ENCODE data around the gene CCDC182.

DNA sequence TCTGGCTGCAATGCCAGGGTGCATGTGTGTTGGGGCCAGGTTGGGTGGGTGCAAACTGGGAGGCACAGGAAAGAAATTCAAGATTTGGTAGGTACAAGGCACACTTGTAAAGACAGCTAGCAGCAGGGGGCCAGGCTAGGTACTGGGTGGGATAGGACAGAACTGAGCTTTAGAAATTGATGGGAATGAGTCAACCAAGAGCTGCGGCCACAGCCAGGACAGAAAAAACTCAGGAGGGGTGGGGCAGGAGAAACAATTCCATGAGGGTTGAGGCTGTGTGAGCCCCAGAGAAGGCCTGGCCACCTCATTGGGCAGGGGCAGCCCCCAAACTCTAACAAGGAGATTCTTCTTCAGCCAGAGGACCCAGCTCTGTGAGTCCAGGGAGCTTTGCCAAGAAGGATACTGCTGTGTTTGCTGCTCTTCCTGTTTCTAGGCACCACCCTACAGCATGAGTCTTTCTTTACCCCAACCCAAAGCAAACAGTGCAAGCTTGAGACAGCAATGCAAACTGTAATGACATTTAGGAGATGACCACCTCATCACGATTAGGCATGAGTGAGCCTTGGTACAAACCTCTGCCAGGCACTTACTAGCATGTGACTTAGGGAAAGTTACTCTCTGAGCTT, 21.3 kb upstream of the CCDC182 start:
- TF ChIP-seq CTCF (tag by site-specific recombination; IDR thresholded peaks at IDR 0.05) = no peak
- no peak for TF ChIP-seq ZNF274 (IDR thresholded peaks at IDR 0.05; ENCODE audit: low read length)
- no peak for TF ChIP-seq ZNF274 (tag by site-specific recombination; IDR thresholded peaks at IDR 0.05; ENCODE audit: borderline replicate concordance)
- TF ChIP-seq SP2 (tag by site-specific recombination; IDR thresholded peaks at IDR 0.05) = no peak
- TF ChIP-seq ZNF24 (tag by site-specific recombination; IDR thresholded peaks at IDR 0.05) = no peak
- TF ChIP-seq ZFP41 (tag by site-specific recombination; IDR thresholded peaks at IDR 0.05; ENCODE audit: borderline replicate concordance) = no peak
- TF ChIP-seq ZNF501 (tag by site-specific recombination; IDR thresholded peaks at IDR 0.05) = no peak
- no peak for TF ChIP-seq ZNF292 (tag by site-specific recombination; IDR thresholded peaks at IDR 0.05; ENCODE audit: borderline replicate concordance, low read depth)
